GM19193 (cell line): ENCODE results near the gene ATP9B.

Experiments
- POLR2A ChIP-seq: IDR thresholded peaks from 4 replicates; pipeline ENCODE4 v1.6.1; 2011; ENCODE audit not compliant: insufficient read depth, insufficient read length; ENCODE audit errors: extremely low read depth

The ATP9B gene

DNA sequence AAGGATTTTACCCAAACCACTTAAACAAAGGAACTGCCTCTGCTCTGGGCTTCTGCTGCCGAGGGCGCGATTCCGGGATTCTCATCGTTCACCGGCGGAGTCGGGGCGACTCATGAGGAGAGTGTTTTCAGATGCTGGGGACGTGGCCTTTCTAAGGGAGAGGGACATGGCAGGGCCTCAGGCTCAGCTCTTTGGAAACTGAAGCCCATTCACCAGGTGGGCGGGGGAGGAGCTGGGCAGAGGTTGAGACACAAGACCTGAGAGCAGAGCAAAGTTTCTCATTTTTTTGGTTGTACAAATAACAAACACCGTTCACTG lies 356.3 kb downstream of the ATP9B start:
- TF ChIP-seq POLR2A: no peak

GRCh38 chr18:79426376-79427300 lies 357.4 kb downstream of the ATP9B start:
- no peak for TF ChIP-seq POLR2A

DNA sequence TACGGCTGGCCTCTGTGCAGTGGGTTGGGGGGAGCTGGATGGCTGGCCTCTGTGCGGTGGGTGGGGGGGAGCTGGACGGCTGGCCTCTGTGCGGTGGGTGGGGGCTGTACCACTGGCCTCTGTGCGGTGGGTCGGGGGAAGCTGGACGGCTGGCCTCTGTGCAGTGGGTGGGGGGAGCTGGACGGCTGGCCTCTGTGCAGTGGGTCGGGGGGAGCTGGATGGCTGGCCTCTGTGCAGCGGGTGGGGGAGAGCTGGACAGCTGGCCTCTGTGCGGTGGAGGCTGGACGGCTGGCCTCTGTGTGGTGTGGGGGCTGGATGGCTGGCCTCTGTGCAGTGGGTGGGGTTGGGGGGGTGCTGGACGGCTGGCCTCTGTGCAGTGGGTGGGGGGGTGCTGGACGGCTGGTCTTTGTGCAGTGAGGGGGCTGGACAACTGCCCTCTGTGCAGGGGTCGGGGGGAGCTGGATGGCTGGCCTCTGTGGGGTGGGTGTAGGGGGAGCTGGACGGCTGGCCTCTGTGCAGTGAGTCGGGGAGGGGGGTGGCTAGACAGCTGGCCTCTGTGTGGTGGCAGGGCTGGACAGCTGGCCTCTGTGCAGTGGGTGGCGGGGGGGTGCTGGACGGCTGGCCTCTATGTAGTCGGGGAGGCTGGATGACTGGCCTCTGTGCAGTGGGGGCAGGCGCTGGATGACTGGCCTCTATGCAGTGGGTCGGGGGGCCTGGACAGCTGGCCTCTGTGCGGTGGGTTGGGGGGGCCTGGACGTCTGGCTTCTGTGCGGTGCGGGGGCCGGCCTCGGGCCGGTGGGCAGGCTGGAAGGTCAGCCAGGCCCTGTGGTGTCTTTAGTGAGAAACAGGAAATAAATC lies 358.4 kb downstream of the ATP9B start:
- TF ChIP-seq POLR2A: no peak
